B cell (primary cell): Measurements from ENCODE around the gene TEFM. TPM values are rescaled to one million over a fixed set of nuclear protein-coding genes. Genes with fewer than 3 reads are reported as not detected.

Source experiments
- ATAC-seq: fragments of 200-7000 bp; cut with Tn5 transposase; one replicate; pipeline ENCODE4 v1.10.0; 2021; ENCODE audit warnings: low read depth, mild to moderate bottlenecking, moderate number of reproducible peaks, moderate library complexity
- CTCF ChIA-PET: fragments of 350-600 bp; sonication (Branson Sonifier 250); formaldehyde crosslinking; loops from one replicate; lab custom pipeline; 2021; ENCODE audit warnings: antibody characterized with exemption, inconsistent platforms; lab: Charles Lee
- POLR2A ChIA-PET: fragments of 350-600 bp; sonication (Branson Sonifier 250); formaldehyde crosslinking; loops from one replicate; lab custom pipeline; 2021; ENCODE audit warnings: antibody characterized with exemption; lab: Charles Lee
- DNase-seq: peaks from one replicate; pipeline ENCODE4 v3.0.0; 2013
- H2AFZ ChIP-seq: 2 replicates; pipeline ENCODE4 v1.6.1; 2012; ENCODE audit warnings: mild to moderate bottlenecking, low read depth, low read length; ENCODE audit not compliant: insufficient read depth, poor library complexity, severe bottlenecking
- H3K27ac ChIP-seq, 2 donors: 1 replicate in 1 of 2; 2 replicates in 1 of 2; pipeline ENCODE4 v1.5.1; 2012 to 2013; ENCODE audit warnings: low read length in 2 of 2, mild to moderate bottlenecking in 2 of 2, moderate library complexity in 1 of 2
- H3K27me3 ChIP-seq, 4 experiments: fragments of 200-600 bp in 1 of 4; sonication (generic) in 1 of 4; replicated peaks in 1 of 4; 1 replicate in 2 of 4; 2 replicates in 2 of 4; pipeline versions ENCODE4 v1.6.1 to v1.7.0; 2013 to 2016; ENCODE audit warnings: low read length in 3 of 4, mild to moderate bottlenecking in 2 of 4, mixed read lengths in 1 of 4, moderate library complexity in 1 of 4; ENCODE audit not compliant: insufficient read depth in 4 of 4, control insufficient read depth in 3 of 4; ENCODE audit errors: control extremely low read depth in 1 of 4
- H3K36me3 ChIP-seq, 2 experiments: replicated peaks in 1 of 2; 1 replicate in 1 of 2; 2 replicates in 1 of 2; pipeline versions ENCODE4 v1.6.1 to v1.7.1; 2013; ENCODE audit warnings: low read length in 1 of 2; ENCODE audit not compliant: insufficient read depth in 2 of 2, control insufficient read depth in 1 of 2; ENCODE audit errors: control extremely low read depth in 1 of 2, extremely low read depth in 1 of 2
- H3K4me1 ChIP-seq, 2 donors: fragments of 200-600 bp in 1 of 2; sonication (generic) in 1 of 2; 1 replicate in 1 of 2; 2 replicates in 1 of 2; pipeline versions ENCODE4 v1.5.1 to v1.6.1; 2013 to 2017; ENCODE audit warnings: low read length in 2 of 2; ENCODE audit not compliant: control insufficient read depth in 2 of 2, insufficient read depth in 2 of 2
- H3K4me2 ChIP-seq: replicated peaks from 2 replicates; pipeline ENCODE3; 2012; ENCODE audit warnings: mild to moderate bottlenecking, low read depth, low read length; ENCODE audit not compliant: poor library complexity, severe bottlenecking
- H3K4me3 ChIP-seq, 5 experiments: fragments of 200-600 bp in 1 of 5; sonication (generic) in 1 of 5; 1 replicate in 3 of 5; 2 replicates in 2 of 5; pipeline versions ENCODE4 v1.5.1 to v1.7.0; 2011 to 2016; ENCODE audit warnings: low read length in 4 of 5, mild to moderate bottlenecking in 4 of 5, low read depth in 2 of 5, control low read depth in 1 of 5, moderate library complexity in 1 of 5; ENCODE audit not compliant: insufficient read depth in 1 of 5; ENCODE audit errors: control extremely low read depth in 1 of 5, extremely low read depth in 1 of 5
- H3K79me2 ChIP-seq: fragments of 200-600 bp; sonication (generic); one replicate; pipeline ENCODE4 v1.6.0; 2016; ENCODE audit warnings: low read length; ENCODE audit not compliant: control insufficient read depth, insufficient read depth
- H3K9ac ChIP-seq: fragments of 200-600 bp; sonication (generic); 2 replicates; pipeline ENCODE4 v1.6.1; 2017; ENCODE audit warnings: mild to moderate bottlenecking, low read length, moderate library complexity
- H3K9me3 ChIP-seq, 3 donors: one replicate each; pipeline versions ENCODE4 v1.6.1 to v1.7.1; 2013; ENCODE audit warnings: low read length in 2 of 3; ENCODE audit not compliant: control insufficient read depth in 2 of 3, insufficient read depth in 1 of 3; ENCODE audit errors: control extremely low read depth in 1 of 3
- H4K20me1 ChIP-seq: 2 replicates; pipeline ENCODE4 v1.6.0; 2012; ENCODE audit warnings: mild to moderate bottlenecking, low read length; ENCODE audit not compliant: insufficient read depth, control insufficient read depth, poor library complexity, severe bottlenecking
- H3K27ac Mint-ChIP-seq: one replicate; pipeline ENCODE4 v1.8.0; 2021; ENCODE audit warnings: mixed read lengths
- H3K27me3 Mint-ChIP-seq: one replicate; pipeline ENCODE4 v1.8.0; 2021; ENCODE audit warnings: mixed read lengths
- H3K4me1 Mint-ChIP-seq: one replicate; pipeline ENCODE4 v1.8.0; 2021; ENCODE audit warnings: mixed read lengths
- H3K4me3 Mint-ChIP-seq: one replicate; pipeline ENCODE4 v1.8.0; 2021; ENCODE audit warnings: mixed read lengths
- H3K9me3 Mint-ChIP-seq: one replicate; pipeline ENCODE4 v1.8.0; 2022; ENCODE audit warnings: mixed read lengths; ENCODE audit not compliant: insufficient read depth
- EZH2 ChIP-seq: IDR thresholded peaks from 2 replicates; pipeline ENCODE4 v1.6.1; 2012; ENCODE audit warnings: borderline replicate concordance, low read depth, mild to moderate bottlenecking, moderate library complexity, low read length; ENCODE audit not compliant: insufficient read depth, poor library complexity, severe bottlenecking
- WGBS: methylation state at CpG from one replicate; pipeline ENCODE4 v1.1.5; 2013; ENCODE audit warnings: missing lambda C conversion rate; ENCODE audit not compliant: insufficient coverage; 5-methylcytosine and 5-hydroxymethylcytosine counted together
- intact Hi-C: fragments of 100-400 bp; cut with micrococcal nuclease; formaldehyde crosslinking; loops from one replicate; pipeline ENCODE4 v1.10.0; 2022
- polyA plus RNA-seq: library from polyadenylated mRNA; depleted of rRNA; stranded (reverse); fragments of >200 nt; gene quantifications from 2 replicates; pipeline ENCODE4 v1.2.3, GENCODE V29; 2012
- total RNA-seq, 2 donors: library from RNA; stranded (reverse); fragments of 120-200 nt in 1 of 2; gene quantifications; 1 replicate in 1 of 2; 2 replicates in 1 of 2; pipeline versions ENCODE4 v1.2.3 to v1.2.4, GENCODE V29; 2013 to 2022
- TF ChIP-seq, protein P1 (sequence below): fragments of 200-600 bp; IDR thresholded peaks from one replicate; pipeline ENCODE4 v1.8.0; 2022; ENCODE audit warnings: antibody characterized with exemption, mild to moderate bottlenecking

Gene TEFM
- total and polyA plus RNA-seq, 2 donors (not counting 1 experiment from before 2014, with no cell fraction given): 8.8 to 27.8 TPM

DNA sequence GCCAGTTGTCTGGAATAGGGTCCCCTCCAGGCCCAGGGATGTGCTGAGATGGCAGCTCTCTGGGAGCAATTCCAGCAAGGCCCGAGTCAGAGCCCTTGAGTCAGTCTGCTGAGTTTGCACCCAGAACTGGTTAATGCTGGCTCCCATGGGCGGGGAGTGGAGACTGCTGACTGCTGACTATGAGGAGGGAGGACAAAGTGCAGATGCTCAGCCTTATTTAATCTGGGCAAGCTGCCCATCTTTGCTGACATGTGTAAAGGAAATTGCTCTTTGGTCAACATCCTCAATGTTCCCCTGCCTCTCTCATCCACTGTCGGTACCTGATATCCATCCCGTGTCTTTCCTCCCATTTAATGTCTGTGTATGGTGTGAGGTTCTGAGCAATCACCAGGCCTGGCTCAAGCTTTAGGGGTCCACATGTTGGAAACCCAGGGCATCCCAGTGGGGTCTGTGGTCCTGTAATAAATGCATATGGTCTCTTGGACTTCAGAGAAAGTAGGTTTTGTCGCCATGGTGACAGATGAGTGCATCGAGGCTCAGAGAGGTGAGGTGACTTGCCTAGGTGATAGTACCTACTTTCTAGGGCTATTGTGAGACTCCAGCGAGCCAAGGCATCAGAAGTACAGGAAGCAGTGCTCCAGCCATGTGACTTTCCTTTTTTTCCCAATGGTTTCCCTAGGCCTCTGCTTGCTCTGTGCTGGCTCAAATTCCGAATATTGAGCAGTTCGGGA lies 44.8 kb upstream of the TEFM start:
- Histone ChIP-seq H3K9me3 (no peaks in the 10 kb centered on the region), H4K20me1 (no peaks in the 10 kb centered on the region), H3K27me3 (no peaks in the 10 kb centered on the region), H3K36me3 (peaks cover 0 to 3% of the 10 kb centered on the region in 2 experiments), H3K4me3 (no peak overlapping the region), H3K4me2 (peak overlapping the region; percentile 7), H3K4me1 (peaks cover 54 to 64% of the 10 kb centered on the region in 2 donors), H3K79me2 (no peaks in the 10 kb centered on the region), H3K27ac (peak overlapping the region in 1 of 2 donors; percentile 20), H2AFZ (no peak overlapping the region), H3K9ac (no peak overlapping the region)
- DNase-seq: no peak
- Mint-ChIP-seq H3K4me1 (peaks cover 44% of the 10 kb centered on the region), H3K4me3 (peak overlapping the region; percentile 32), H3K9me3 (no peaks in the 10 kb centered on the region), H3K27ac (peak overlapping the region; percentile 50), H3K27me3 (no peaks in the 10 kb centered on the region)
- 88% methylated on average over 5 of the region's 9 CpGs for WGBS
- CTCF ChIA-PET: no interaction called here
- no peak for TF ChIP-seq EZH2
- TF ChIP-seq, protein P1, sequence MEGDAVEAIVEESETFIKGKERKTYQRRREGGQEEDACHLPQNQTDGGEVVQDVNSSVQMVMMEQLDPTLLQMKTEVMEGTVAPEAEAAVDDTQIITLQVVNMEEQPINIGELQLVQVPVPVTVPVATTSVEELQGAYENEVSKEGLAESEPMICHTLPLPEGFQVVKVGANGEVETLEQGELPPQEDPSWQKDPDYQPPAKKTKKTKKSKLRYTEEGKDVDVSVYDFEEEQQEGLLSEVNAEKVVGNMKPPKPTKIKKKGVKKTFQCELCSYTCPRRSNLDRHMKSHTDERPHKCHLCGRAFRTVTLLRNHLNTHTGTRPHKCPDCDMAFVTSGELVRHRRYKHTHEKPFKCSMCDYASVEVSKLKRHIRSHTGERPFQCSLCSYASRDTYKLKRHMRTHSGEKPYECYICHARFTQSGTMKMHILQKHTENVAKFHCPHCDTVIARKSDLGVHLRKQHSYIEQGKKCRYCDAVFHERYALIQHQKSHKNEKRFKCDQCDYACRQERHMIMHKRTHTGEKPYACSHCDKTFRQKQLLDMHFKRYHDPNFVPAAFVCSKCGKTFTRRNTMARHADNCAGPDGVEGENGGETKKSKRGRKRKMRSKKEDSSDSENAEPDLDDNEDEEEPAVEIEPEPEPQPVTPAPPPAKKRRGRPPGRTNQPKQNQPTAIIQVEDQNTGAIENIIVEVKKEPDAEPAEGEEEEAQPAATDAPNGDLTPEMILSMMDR: no peak
- POLR2A ChIA-PET: no interaction called here
- no peak for ATAC-seq
- intact Hi-C loops: no loop called here

DNA sequence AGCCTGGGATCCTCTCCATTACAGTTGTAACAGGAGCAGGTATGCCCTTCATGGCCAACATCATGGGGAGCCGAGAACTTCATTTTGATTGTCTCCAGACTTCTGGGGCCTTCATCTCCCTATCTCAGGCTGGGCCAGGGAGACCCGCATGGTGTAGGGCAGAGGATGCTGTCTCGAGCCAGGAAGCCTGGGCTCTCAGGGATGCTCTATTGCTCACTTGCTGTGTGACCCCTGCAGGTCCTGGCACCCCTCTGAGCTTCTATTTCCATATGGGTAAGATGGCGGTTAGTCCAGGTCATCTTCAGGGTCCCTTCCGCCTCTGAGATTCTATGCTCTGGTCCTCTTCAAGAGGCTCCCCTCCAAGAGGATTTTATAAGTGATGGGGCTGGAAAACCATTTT lies 44.2 kb upstream of the TEFM start:
- WGBS: 97% methylated on average over 4 of the region's 5 CpGs
- no peaks in the 10 kb centered on the region for H3K9me3 Mint-ChIP-seq
- Histone ChIP-seq H3K4me3 (no peak overlapping the region), H3K36me3 (peaks cover 0 to 5% of the 10 kb centered on the region in 2 experiments), H4K20me1 (no peaks in the 10 kb centered on the region), H3K9ac (no peak overlapping the region), H3K79me2 (no peaks in the 10 kb centered on the region), H2AFZ (no peak overlapping the region), H3K4me1 (peaks cover 54 to 63% of the 10 kb centered on the region in 2 donors), H3K9me3 (no peaks in the 10 kb centered on the region), H3K27me3 (no peaks in the 10 kb centered on the region), H3K4me2 (peak overlapping the region; percentile 7), H3K27ac (peak overlapping the region in 1 of 2 donors; percentile 20)
- H3K27ac Mint-ChIP-seq: no peak overlapping the region
- POLR2A ChIA-PET: interaction anchor here (0.6 kb wide), 1 partner anchor 133 kb away, joined by 13 read pairs; no protein-coding TSS in a partner anchor
- peaks cover 44% of the 10 kb centered on the region for H3K4me1 Mint-ChIP-seq
- DNase-seq (no peak), ATAC-seq (no peak)
- TF ChIP-seq, protein P1: no peak
- no peak for TF ChIP-seq EZH2
- intact Hi-C loops: no loop called here
- no peaks in the 10 kb centered on the region for H3K27me3 Mint-ChIP-seq
- H3K4me3 Mint-ChIP-seq: no peak overlapping the region
- CTCF ChIA-PET: no interaction called here
